ENCODE data around the gene GINS1. TPM values are rescaled to one million over a fixed set of nuclear protein-coding genes. Genes with fewer than 3 reads are reported as not detected.
A peak's percentile ranks its signal among the peaks of the same experiment; 100 is the strongest.
"Not testable (repeated sequence)": the region's sequence is repeated elsewhere in the genome, so short reads cannot be mapped to it uniquely, and the experiment has no call there.

The GINS1 gene
- total and polyA plus RNA-seq, 7 donors = 0.28 to 7.6 (median 1.2) TPM

- intact Hi-C loops (cut with DNase I) = no loop called here
- Histone ChIP-seq H3K27me3 (no peaks in the 10 kb centered on the region), H3K9me3 (no peaks in the 10 kb centered on the region), H3K36me3 (peaks cover 14 to 78% (median 23%) of the 10 kb centered on the region in 4 donors), H3K27ac (no peak overlapping the region), H3K4me3 (no peak overlapping the region), H3K4me1 (no peaks in the 10 kb centered on the region)
- 96% methylated on average over 18 of the region's 18 CpGs for WGBS, 2 donors
- TF ChIP-seq POLR2AphosphoS5 (IDR thresholded peaks at IDR 0.05) (no peak), EP300 (IDR thresholded peaks at IDR 0.05) (no peak), POLR2A (IDR thresholded peaks at IDR 0.05) (no peak)
- DNase-seq = peak; percentile 58
Measured at GRCh38 chr20:25468126-25469075, 60.9 kb downstream of the GINS1 start.

DNA sequence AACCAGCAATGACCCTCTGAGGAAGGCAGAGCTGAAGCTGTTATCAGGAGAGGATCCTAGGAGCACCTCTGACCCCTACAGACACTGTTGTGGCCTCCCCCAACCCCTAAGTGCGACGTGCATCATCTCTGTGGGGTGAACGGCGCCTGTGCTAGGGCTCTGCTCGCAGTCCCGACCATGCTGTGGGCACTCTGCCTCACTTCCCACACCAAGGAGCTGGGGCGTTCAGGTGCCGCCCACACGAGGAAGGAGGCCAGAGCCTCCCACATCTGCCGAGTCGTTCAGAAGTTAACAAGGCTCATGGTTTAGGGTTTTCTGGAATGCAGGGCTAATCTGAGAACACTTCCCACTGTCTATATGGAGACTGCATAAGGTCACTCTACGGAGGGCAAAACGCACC, 62.1 kb downstream of the GINS1 start:
- 92 to 94% methylated on average over 13 of the region's 13 CpGs for WGBS, 2 donors
- H3K36me3 ChIP-seq = peaks cover 12 to 67% (median 23%) of the 10 kb centered on the region in 4 donors

DNA sequence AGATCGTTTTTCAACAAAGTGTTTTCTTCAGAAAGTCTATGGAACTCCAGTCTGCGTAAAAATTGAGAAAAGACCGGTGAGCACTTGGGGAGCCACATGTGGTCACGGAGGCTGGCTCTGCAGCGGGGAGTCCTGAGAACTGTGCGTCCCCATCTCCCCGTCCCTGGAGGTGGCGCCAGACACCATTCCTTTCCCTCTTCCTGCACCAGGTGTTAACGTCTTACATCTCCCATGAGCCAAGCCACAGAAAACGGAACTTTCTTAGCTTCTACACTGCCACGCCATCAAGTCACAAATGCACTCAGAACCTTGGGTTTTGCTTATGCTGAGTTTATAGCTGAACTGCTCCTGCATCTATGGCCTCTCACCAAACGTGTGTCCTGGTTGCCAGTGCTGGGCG, 62.6 kb downstream of the GINS1 start:
- intact Hi-C loops (cut with DNase I) = no loop called here

More for the DNA sequence above, 62.1 kb downstream of the GINS1 start:
- no peak for TF ChIP-seq EP300 (IDR thresholded peaks at IDR 0.05)
- TF ChIP-seq, protein P1, sequence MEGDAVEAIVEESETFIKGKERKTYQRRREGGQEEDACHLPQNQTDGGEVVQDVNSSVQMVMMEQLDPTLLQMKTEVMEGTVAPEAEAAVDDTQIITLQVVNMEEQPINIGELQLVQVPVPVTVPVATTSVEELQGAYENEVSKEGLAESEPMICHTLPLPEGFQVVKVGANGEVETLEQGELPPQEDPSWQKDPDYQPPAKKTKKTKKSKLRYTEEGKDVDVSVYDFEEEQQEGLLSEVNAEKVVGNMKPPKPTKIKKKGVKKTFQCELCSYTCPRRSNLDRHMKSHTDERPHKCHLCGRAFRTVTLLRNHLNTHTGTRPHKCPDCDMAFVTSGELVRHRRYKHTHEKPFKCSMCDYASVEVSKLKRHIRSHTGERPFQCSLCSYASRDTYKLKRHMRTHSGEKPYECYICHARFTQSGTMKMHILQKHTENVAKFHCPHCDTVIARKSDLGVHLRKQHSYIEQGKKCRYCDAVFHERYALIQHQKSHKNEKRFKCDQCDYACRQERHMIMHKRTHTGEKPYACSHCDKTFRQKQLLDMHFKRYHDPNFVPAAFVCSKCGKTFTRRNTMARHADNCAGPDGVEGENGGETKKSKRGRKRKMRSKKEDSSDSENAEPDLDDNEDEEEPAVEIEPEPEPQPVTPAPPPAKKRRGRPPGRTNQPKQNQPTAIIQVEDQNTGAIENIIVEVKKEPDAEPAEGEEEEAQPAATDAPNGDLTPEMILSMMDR (IDR thresholded peaks at IDR 0.05) = no peak
- no peak for TF ChIP-seq POLR2AphosphoS5 (IDR thresholded peaks at IDR 0.05)
- no peak for TF ChIP-seq POLR2A (IDR thresholded peaks at IDR 0.05)
- no peaks in the 10 kb centered on the region for H3K27me3 ChIP-seq
- H3K27ac ChIP-seq = no peak overlapping the region
- intact Hi-C loops (cut with DNase I) = no loop called here
- H3K4me3 ChIP-seq = no peak overlapping the region
- no peaks in the 10 kb centered on the region for H3K9me3 ChIP-seq
- no peak for DNase-seq
- no peaks in the 10 kb centered on the region for H3K4me1 ChIP-seq

GRCh38 chr20:25471020-25471419, 63.5 kb downstream of the GINS1 start:
- Histone ChIP-seq H3K4me1 (no peaks in the 10 kb centered on the region), H3K27ac (no peak overlapping the region), H3K27me3 (no peaks in the 10 kb centered on the region), H3K36me3 (peaks cover 5 to 60% (median 18%) of the 10 kb centered on the region in 4 donors), H3K9me3 (no peaks in the 10 kb centered on the region), H3K4me3 (no peak overlapping the region)
- peak; percentile 30 for DNase-seq
- WGBS, 2 donors = 94 to 96% methylated on average over 7 of the region's 7 CpGs
- TF ChIP-seq POLR2AphosphoS5 (IDR thresholded peaks at IDR 0.05) (no peak), POLR2A (IDR thresholded peaks at IDR 0.05) (no peak)
- TF ChIP-seq, protein P1 (IDR thresholded peaks at IDR 0.05) = no peak
- intact Hi-C loops (cut with DNase I) = no loop called here

More for the DNA sequence above, 62.6 kb downstream of the GINS1 start:
- Histone ChIP-seq H3K27me3 (no peaks in the 10 kb centered on the region), H3K27ac (no peak overlapping the region), H3K36me3 (peaks cover 7 to 62% (median 23%) of the 10 kb centered on the region in 4 donors), H3K4me1 (no peaks in the 10 kb centered on the region), H3K4me3 (no peak overlapping the region), H3K9me3 (no peaks in the 10 kb centered on the region)
- TF ChIP-seq, protein P1 (IDR thresholded peaks at IDR 0.05) = no peak
- no peak for TF ChIP-seq EP300 (IDR thresholded peaks at IDR 0.05)
- peak; percentile 58 for DNase-seq
- 64 to 77% methylated on average over 13 of the region's 13 CpGs for WGBS, 2 donors

- DNase-seq; H3K4me1 ChIP-seq; H3K27ac ChIP-seq; H3K9me3 ChIP-seq; H3K27me3 ChIP-seq; intact Hi-C loops (cut with DNase I); H3K4me3 ChIP-seq: not testable (repeated sequence)
- 92 to 98% methylated on average over 2 of the region's 2 CpGs for WGBS, 2 donors
- peaks cover 0 to 57% (median 5%) of the 10 kb centered on the region in 4 donors for H3K36me3 ChIP-seq
Measured at GRCh38 chr20:25473297-25473696, 65.8 kb downstream of the GINS1 start.
